K562 (cell line): Measurements from ENCODE around the gene ITPK1. TPM values are rescaled to one million over a fixed set of nuclear protein-coding genes. Genes with fewer than 3 reads are reported as not detected.

Experiments used
- ATAC-seq: fragments of 200-7000 bp; cut with Tn5 transposase; 3 replicates; pipeline ENCODE4 v1.9.1; 2020; ENCODE audit warnings: moderate library complexity
- BruUV-seq: library from RNA; stranded (reverse); fragments of 400-500 nt; replicated peaks from 2 replicates; lab custom pipeline; 2021; lab: Mats Ljungman, UMichigan
- CTCF ChIA-PET: fragments of 300-600 bp; formaldehyde crosslinking; extraction: SDS; loops from one replicate; lab custom pipeline; 2021; ENCODE audit warnings: low intra/inter-chr PET ratio; lab: Yijun Ruan, JAX
- POLR2A ChIA-PET: fragments of 300-600, 350-650 bp; sonication (Branson Sonifier 250); formaldehyde crosslinking; extraction: SDS; loops from one replicate; lab custom pipeline; 2021; ENCODE audit warnings: antibody characterized with exemption, inconsistent platforms; lab: Yijun Ruan, JAX
- DNase-seq, 4 experiments: peaks; one replicate each; pipeline versions ENCODE4 v3.0.0 to v3.0.0-alpha.2; 2011 to 2018; ENCODE audit warnings: low spot score in 3 of 4, mixed read lengths in 3 of 4; ENCODE audit errors: extremely low read depth in 1 of 4
- FAIRE-seq: peaks from 2 replicates; lab custom pipeline; 2011; peaks lifted over from hg19 to GRCh38; lab: Jason Lieb, UNC
- H2AFZ ChIP-seq: 2 replicates; pipeline ENCODE4 v1.6.0; 2011; ENCODE audit warnings: low read depth, low read length, control low read depth, inconsistent platforms
- H3K27ac ChIP-seq: fragments of 200-600 bp; 3 replicates; pipeline ENCODE4 v1.8.0; 2011; ENCODE audit warnings: low read depth, mild to moderate bottlenecking, control low read depth, inconsistent platforms, low read length, moderate library complexity, mixed read lengths; ENCODE audit errors: extremely low read depth
- H3K27me3 ChIP-seq, 2 experiments: fragments of 300-600 bp in 1 of 2; 2 replicates in 1 of 2; 3 replicates in 1 of 2; pipeline versions ENCODE4 v1.6.0 to v1.8.0; 2011; ENCODE audit warnings: inconsistent platforms in 2 of 2, low read length in 2 of 2, mild to moderate bottlenecking in 1 of 2, mixed read lengths in 1 of 2, moderate library complexity in 1 of 2; ENCODE audit not compliant: control insufficient read depth in 2 of 2, insufficient read depth in 2 of 2
- H3K36me3 ChIP-seq: fragments of 300-600 bp; 3 replicates; pipeline ENCODE4 v1.8.0; 2011; ENCODE audit warnings: mild to moderate bottlenecking, low read length, inconsistent platforms; ENCODE audit not compliant: control insufficient read depth, insufficient read depth
- H3K4me1 ChIP-seq, 2 experiments: fragments of 200-600 bp in 1 of 2; replicated peaks in 1 of 2; 2 replicates in 1 of 2; 3 replicates in 1 of 2; pipeline versions ENCODE4 v1.5.1 to v1.8.0; 2011; ENCODE audit warnings: inconsistent platforms in 2 of 2, low read length in 2 of 2, mild to moderate bottlenecking in 1 of 2, mixed read lengths in 1 of 2, moderate library complexity in 1 of 2; ENCODE audit not compliant: control insufficient read depth in 2 of 2, insufficient read depth in 2 of 2
- H3K4me2 ChIP-seq: 2 replicates; pipeline ENCODE4 v1.6.1; 2011; ENCODE audit warnings: low read length, control low read depth, inconsistent platforms, mixed read lengths; ENCODE audit not compliant: insufficient read depth
- H3K4me3 ChIP-seq: fragments of 200-600 bp; sonication (generic), shearing (Covaris generic); 2 replicates; pipeline ENCODE4 v1.5.1; 2016; ENCODE audit warnings: control low read depth, inconsistent platforms
- H3K79me2 ChIP-seq: fragments of 200-600 bp; 3 replicates; pipeline ENCODE4 v1.8.0; 2011; ENCODE audit warnings: low read length, inconsistent platforms; ENCODE audit not compliant: control insufficient read depth, insufficient read depth
- H3K9ac ChIP-seq, 2 experiments: 2 replicates each; pipeline versions ENCODE4 v1.6.0 to v1.6.1; 2011; ENCODE audit warnings: low read depth in 2 of 2, low read length in 2 of 2, control low read depth in 1 of 2, inconsistent platforms in 1 of 2, mild to moderate bottlenecking in 1 of 2, mixed read lengths in 1 of 2; ENCODE audit not compliant: insufficient read depth in 1 of 2
- H3K9me1 ChIP-seq: one replicate; pipeline ENCODE4 v1.6.0; 2011; ENCODE audit warnings: inconsistent platforms, mild to moderate bottlenecking, low read length, moderate library complexity; ENCODE audit not compliant: control insufficient read depth, insufficient read depth
- H3K9me3 ChIP-seq: replicated peaks from 2 replicates; pipeline ENCODE4 v1.5.1; 2011; ENCODE audit warnings: low read depth, low read length, inconsistent platforms; ENCODE audit not compliant: control insufficient read depth, insufficient read depth
- H4K20me1 ChIP-seq: replicated peaks from 2 replicates; pipeline ENCODE4 v1.6.1; 2011; ENCODE audit warnings: low read length, inconsistent platforms, mixed read lengths; ENCODE audit not compliant: control insufficient read depth, insufficient read depth
- FOXK1 ChIP-seq: sonication (generic); formaldehyde crosslinking; IDR thresholded peaks from 2 replicates; pipeline ENCODE4 v1.8.0; 2022; ENCODE audit warnings: missing genetic modification reagents, mild to moderate bottlenecking, borderline replicate concordance
- HDGF ChIP-seq: fragments of 450-650 bp; IDR thresholded peaks from 2 replicates; pipeline ENCODE4 v1.6.1; 2016
- ILK ChIP-seq: fragments of 450-650 bp; IDR thresholded peaks from 2 replicates; pipeline ENCODE4 v1.6.1; 2016; ENCODE audit warnings: missing genetic modification characterization, low read depth, mild to moderate bottlenecking, missing compliant biosample characterization, moderate library complexity, borderline replicate concordance
- IRF2 ChIP-seq: sonication (generic); formaldehyde crosslinking; IDR thresholded peaks from 2 replicates; pipeline ENCODE4 v1.8.1; 2022; ENCODE audit warnings: mild to moderate bottlenecking, missing genetic modification reagents
- SAP30 ChIP-seq: fragments of 200-600 bp; sonication (generic); IDR thresholded peaks from 2 replicates; pipeline ENCODE4 v1.6.1; 2012; ENCODE audit warnings: borderline replicate concordance, low read depth, mild to moderate bottlenecking, moderate library complexity, low read length, control low read depth, inconsistent platforms; ENCODE audit not compliant: insufficient read depth, poor library complexity, severe bottlenecking
- TRIM24 ChIP-seq, 2 experiments: fragments of 450-650 bp; IDR thresholded peaks; 2 replicates each; pipeline ENCODE4 v1.6.1; 2016
- ZNF143 ChIP-seq: sonication (generic); formaldehyde crosslinking; IDR thresholded peaks from 2 replicates; pipeline ENCODE4 v1.9.0; 2022; ENCODE audit warnings: mild to moderate bottlenecking, missing genetic modification reagents
- WGBS: fragments of 100-300 bp; shearing (Covaris generic); methylation state at CpG from one replicate; pipeline ENCODE4 v1.1.6; 2016; ENCODE audit warnings: low coverage, mixed read lengths; ENCODE audit not compliant: insufficient coverage; ENCODE audit errors: missing lambda C conversion rate; 5-methylcytosine and 5-hydroxymethylcytosine counted together
- in situ Hi-C: fragments of 300-500 bp; cut with MboI; formaldehyde crosslinking; loops from 4 replicates; pipeline ENCODE4 v1.15.0; 2018; ENCODE audit warnings: inconsistent platforms, mixed read lengths
- intact Hi-C: fragments of 100-400 bp; cut with micrococcal nuclease; formaldehyde crosslinking; loops from 2 replicates; pipeline ENCODE4 v1.14.2; 2022
- polyA plus RNA-seq, 8 experiments: library from polyadenylated mRNA; depleted of rRNA in 4 of 8; stranded (reverse) in 5 of 8; unstranded in 3 of 8; fragments of >200 nt; fragmentation: Nextera tagmentation in 2 of 8; fragmentation: Illumina TruSeq in 1 of 8; extraction: Ambion mirVana in 2 of 8; extraction: Trizol in 1 of 8; gene quantifications; 2 replicates each; pipeline versions ENCODE4 v1.2.1 to v1.2.3, GENCODE V29; 2011 to 2014; ENCODE audit warnings: inconsistent platforms in 1 of 8, missing spikeins in 1 of 8
- total RNA-seq, 7 experiments: library from RNA; depleted of rRNA in 6 of 7; stranded (reverse); fragments of >200 nt in 6 of 7; fragmentation: Illumina TruSeq in 2 of 7; extraction: Trizol in 2 of 7; gene quantifications; 2 replicates each; pipeline versions ENCODE4 v1.2.1 to v1.2.3, GENCODE V29; 2011 to 2021; ENCODE audit warnings: low replicate concordance in 1 of 7
- TF ChIP-seq, protein P1 (sequence below): sonication (generic); formaldehyde crosslinking; IDR thresholded peaks from 2 replicates; pipeline ENCODE4 v1.8.0; 2023; ENCODE audit warnings: mild to moderate bottlenecking, missing genetic modification reagents

ITPK1 gene
- total and polyA plus RNA-seq, 9 of the 15 experiments (the other 6 are each of a cell fraction or from before 2014, with no cell fraction given): 1.2 to 39.2 (median 23.0) TPM

DNA sequence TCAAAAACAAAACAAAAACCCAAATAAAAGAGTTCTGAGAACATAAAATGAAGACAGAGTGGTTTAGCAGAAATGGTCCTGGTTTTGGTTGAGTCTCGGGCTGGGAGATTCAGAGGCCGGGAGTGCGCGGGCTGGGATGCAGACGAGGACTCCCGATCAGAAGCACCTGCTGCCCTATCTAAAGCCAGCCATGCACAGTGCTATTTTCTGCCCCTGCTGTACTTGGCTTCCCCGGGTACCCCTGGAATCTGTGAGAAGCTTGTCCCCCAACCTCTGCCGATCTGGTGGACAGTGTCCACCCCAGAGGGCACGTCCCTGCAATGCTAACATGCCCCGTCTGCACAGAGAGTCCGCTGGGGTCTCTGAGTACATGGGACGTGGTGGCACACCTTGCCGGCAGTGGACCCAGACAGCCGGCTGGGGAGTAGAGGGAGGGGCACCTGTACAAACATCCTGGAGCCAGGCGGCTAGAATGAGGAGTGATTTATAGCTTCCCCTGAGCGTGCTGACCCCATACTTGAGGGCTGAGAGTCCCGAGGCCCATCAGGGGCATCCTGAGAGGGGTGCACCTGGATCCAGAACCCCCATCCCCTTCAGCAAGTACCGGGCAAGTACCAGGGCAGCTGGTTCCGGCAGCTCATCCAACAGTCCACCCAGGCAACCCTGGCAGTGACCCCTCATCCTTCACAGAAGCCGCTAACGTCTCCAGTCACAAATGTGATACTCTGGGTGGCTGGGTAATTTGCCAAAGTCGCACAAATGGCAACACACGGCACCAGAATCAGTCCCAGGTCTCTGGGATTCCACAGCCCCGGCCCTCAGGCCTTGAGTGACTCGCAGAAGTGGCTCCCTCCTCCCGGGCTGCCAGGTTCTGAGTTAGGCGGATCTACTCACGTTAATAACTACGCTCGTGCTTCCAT is 155.7 kb downstream of the ITPK1 start:
- POLR2A ChIA-PET: interaction anchor here (0.9 kb wide), 1 partner anchor 16 kb away, joined by 4 read pairs; no protein-coding TSS in a partner anchor
- DNase-seq (no peak), FAIRE-seq (no peak), ATAC-seq (no peak)
- no peak for TF ChIP-seq ILK (tag)
- no peak for TF ChIP-seq IRF2 (CRISPR knock-in tag)
- TF ChIP-seq HDGF: no peak
- TF ChIP-seq, protein P1, sequence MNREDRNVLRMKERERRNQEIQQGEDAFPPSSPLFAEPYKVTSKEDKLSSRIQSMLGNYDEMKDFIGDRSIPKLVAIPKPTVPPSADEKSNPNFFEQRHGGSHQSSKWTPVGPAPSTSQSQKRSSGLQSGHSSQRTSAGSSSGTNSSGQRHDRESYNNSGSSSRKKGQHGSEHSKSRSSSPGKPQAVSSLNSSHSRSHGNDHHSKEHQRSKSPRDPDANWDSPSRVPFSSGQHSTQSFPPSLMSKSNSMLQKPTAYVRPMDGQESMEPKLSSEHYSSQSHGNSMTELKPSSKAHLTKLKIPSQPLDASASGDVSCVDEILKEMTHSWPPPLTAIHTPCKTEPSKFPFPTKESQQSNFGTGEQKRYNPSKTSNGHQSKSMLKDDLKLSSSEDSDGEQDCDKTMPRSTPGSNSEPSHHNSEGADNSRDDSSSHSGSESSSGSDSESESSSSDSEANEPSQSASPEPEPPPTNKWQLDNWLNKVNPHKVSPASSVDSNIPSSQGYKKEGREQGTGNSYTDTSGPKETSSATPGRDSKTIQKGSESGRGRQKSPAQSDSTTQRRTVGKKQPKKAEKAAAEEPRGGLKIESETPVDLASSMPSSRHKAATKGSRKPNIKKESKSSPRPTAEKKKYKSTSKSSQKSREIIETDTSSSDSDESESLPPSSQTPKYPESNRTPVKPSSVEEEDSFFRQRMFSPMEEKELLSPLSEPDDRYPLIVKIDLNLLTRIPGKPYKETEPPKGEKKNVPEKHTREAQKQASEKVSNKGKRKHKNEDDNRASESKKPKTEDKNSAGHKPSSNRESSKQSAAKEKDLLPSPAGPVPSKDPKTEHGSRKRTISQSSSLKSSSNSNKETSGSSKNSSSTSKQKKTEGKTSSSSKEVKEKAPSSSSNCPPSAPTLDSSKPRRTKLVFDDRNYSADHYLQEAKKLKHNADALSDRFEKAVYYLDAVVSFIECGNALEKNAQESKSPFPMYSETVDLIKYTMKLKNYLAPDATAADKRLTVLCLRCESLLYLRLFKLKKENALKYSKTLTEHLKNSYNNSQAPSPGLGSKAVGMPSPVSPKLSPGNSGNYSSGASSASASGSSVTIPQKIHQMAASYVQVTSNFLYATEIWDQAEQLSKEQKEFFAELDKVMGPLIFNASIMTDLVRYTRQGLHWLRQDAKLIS: no peak
- no peak for TF ChIP-seq TRIM24 (IDR thresholded peaks at IDR 0.05)
- TF ChIP-seq FOXK1: no peak
- no peak for TF ChIP-seq ZNF143 (CRISPR knock-in tag)
- no peak for TF ChIP-seq SAP30
- Histone ChIP-seq H3K9me1 (no peaks in the 10 kb centered on the region), H3K36me3 (peaks cover 12% of the 10 kb centered on the region; the same call in 1 of the 3 replicates), H3K79me2 (no peaks in the 10 kb centered on the region), H3K9me3 (no peaks in the 10 kb centered on the region), H2AFZ (no peak overlapping the region), H4K20me1 (no peaks in the 10 kb centered on the region), H3K9ac (no peak overlapping the region), H3K27me3 (no peaks in the 10 kb centered on the region), H3K27ac (no peak overlapping the region), H3K4me3 (no peak overlapping the region), H3K4me2 (no peak overlapping the region), H3K4me1 (no peaks in the 10 kb centered on the region; a peak in 1 of 5 replicates)
- in situ Hi-C loops (loop anchor here (10.0 kb wide), 1 partner anchor 185 kb away; no protein-coding TSS in a partner anchor), intact Hi-C loops (no loop called here)
- CTCF ChIA-PET: no interaction called here
- BruUV-seq: no TSS peak
- 75% methylated on average over 19 of the region's 30 CpGs for WGBS
